GM12878 (cell line): ENCODE measurements around the gene RCOR1. TPM values are rescaled to one million over a fixed set of nuclear protein-coding genes. Genes with fewer than 3 reads are reported as not detected.

Experiments used
- CBX5 ChIP-seq: sonication (generic); IDR thresholded peaks from 2 replicates; pipeline ENCODE4 v1.6.1; 2016; ENCODE audit warnings: low read depth, moderate library complexity, mild to moderate bottlenecking, inconsistent platforms
- CEBPZ ChIP-seq: fragments of 150-350 bp; IDR thresholded peaks from 2 replicates; pipeline ENCODE4 v1.6.1; 2016; ENCODE audit warnings: low read depth, low read length
- CHD1 ChIP-seq: IDR thresholded peaks from 2 replicates; pipeline ENCODE4 v1.6.1; 2012; ENCODE audit warnings: low read depth, low read length, improper control_type of control experiment
- CTCF ChIP-seq, 3 experiments: IDR thresholded peaks in 2 of 3; conservative IDR thresholded peaks in 1 of 3; 2 replicates each; pipeline ENCODE4 v1.5.1; 2011; ENCODE audit warnings: low read depth in 3 of 3, low read length in 3 of 3, mild to moderate bottlenecking in 3 of 3, control low read depth in 2 of 3, moderate library complexity in 2 of 3, inconsistent platforms in 1 of 3, mixed read lengths in 1 of 3; ENCODE audit not compliant: control insufficient read depth in 2 of 3, insufficient read depth in 1 of 3; ENCODE audit errors: extremely low read depth in 1 of 3
- CUX1 ChIP-seq: IDR thresholded peaks from 2 replicates; pipeline ENCODE4 v1.6.1; 2012; ENCODE audit warnings: improper control_type of control experiment, low read depth, low read length; ENCODE audit not compliant: insufficient replicate concordance
- DPF2 ChIP-seq: fragments of 450-650 bp; IDR thresholded peaks from 2 replicates; pipeline ENCODE4 v1.6.1; 2017; ENCODE audit warnings: mild to moderate bottlenecking
- JUND ChIP-seq: IDR thresholded peaks from 2 replicates; pipeline ENCODE4 v1.6.1; 2012; ENCODE audit warnings: low read depth, mild to moderate bottlenecking, low read length, improper control_type of control experiment, moderate library complexity
- MEF2B ChIP-seq: fragments of 450-650 bp; IDR thresholded peaks from 2 replicates; pipeline ENCODE4 v1.6.1; 2018; ENCODE audit warnings: mild to moderate bottlenecking, moderate library complexity; ENCODE audit not compliant: partially characterized antibody, poor library complexity, severe bottlenecking
- MLLT1 ChIP-seq: fragments of 450-650 bp; IDR thresholded peaks from 2 replicates; pipeline ENCODE4 v1.6.1; 2016; ENCODE audit warnings: mild to moderate bottlenecking
- MYC ChIP-seq: IDR thresholded peaks from 2 replicates; pipeline ENCODE4 v1.6.1; 2011; ENCODE audit warnings: mild to moderate bottlenecking, low read length, moderate library complexity, inconsistent platforms; ENCODE audit not compliant: insufficient read depth, insufficient replicate concordance, insufficient read length, severe bottlenecking
- POLR2AphosphoS2 ChIP-seq: IDR thresholded peaks from 2 replicates; pipeline ENCODE4 v1.6.1; 2011; ENCODE audit warnings: low read depth, mild to moderate bottlenecking, low read length, improper control_type of control experiment, moderate library complexity
- TCF12 ChIP-seq: IDR thresholded peaks from 2 replicates; pipeline ENCODE4 v1.6.1; 2011; ENCODE audit warnings: low read depth, mild to moderate bottlenecking, low read length
- USF1 ChIP-seq: IDR thresholded peaks from 2 replicates; pipeline ENCODE4 v1.6.1; 2011; ENCODE audit warnings: borderline replicate concordance, low read depth, mild to moderate bottlenecking, moderate library complexity, mixed read lengths, low read length; ENCODE audit not compliant: insufficient read depth; ENCODE audit errors: extremely low read length
- polyA plus RNA-seq, 11 experiments: library from polyadenylated mRNA; depleted of rRNA in 4 of 11; unstranded in 6 of 11; stranded (reverse) in 5 of 11; fragments of >200 nt; fragmentation: Nextera tagmentation in 4 of 11; fragmentation: Illumina TruSeq in 1 of 11; extraction: Ambion mirVana in 4 of 11; extraction: Trizol in 1 of 11; gene quantifications; 1 replicate in 1 of 11; 2 replicates in 10 of 11; pipeline versions ENCODE4 v1.2.1 to v1.2.3, GENCODE V29; 2011 to 2016; ENCODE audit warnings: inconsistent platforms in 2 of 11, missing spikeins in 2 of 11, low read depth in 1 of 11
- total RNA-seq, 4 experiments: library from RNA; depleted of rRNA in 3 of 4; stranded (reverse); fragments of >200 nt in 3 of 4; fragmentation: Illumina TruSeq in 1 of 4; extraction: Trizol in 1 of 4; gene quantifications; 2 replicates each; pipeline versions ENCODE4 v1.2.1 to v1.2.3, GENCODE V29; 2013 to 2021

The RCOR1 gene
- total and polyA plus RNA-seq, 10 of the 15 experiments (the other 5 are each of a cell fraction or from before 2014, with no cell fraction given) = 1.6 to 12.2 (median 4.4) TPM

- TF ChIP-seq CTCF (IDR thresholded peaks at IDR 0.05 in 2 of 3, conservative IDR thresholded peaks at IDR 0.05 in 1 of 3; ENCODE audit: control insufficient read depth in 2 of 3, extremely low read depth in 1 of 3, insufficient read depth in 1 of 3, low read depth in 3 of 3, low read length in 3 of 3) (peak in 1 of 3 experiments; percentile 24; a peak in 1 of 6 replicates), DPF2 (no peak), JUND (no peak), MYC (no peak), CHD1 (0 out of 2 replicates have a peak, but pooled peaks have one; percentile 29), USF1 (no peak), CUX1 (no peak), TCF12 (no peak), POLR2AphosphoS2 (no peak), CBX5 (no peak), MEF2B (no peak), MLLT1 (peak; percentile 66), CEBPZ (no peak)
Observed at GRCh38 chr14:102779574-102780315, 187.3 kb downstream of the RCOR1 start (continued).
